Activated T-cell treated with anti-CD3 and anti-CD28 coated beads for 48 hours (primary cell): ENCODE results near the gene HECTD1.
"Not testable (repeated sequence)": the region's sequence is repeated elsewhere in the genome, so short reads cannot be mapped to it uniquely, and the experiment has no call there.

ENCODE experiments used
- DNase-seq: peaks from one replicate; pipeline ENCODE4 v3.0.0-alpha.2; 2020; ENCODE audit warnings: low read depth

The HECTD1 gene

GRCh38 chr14:31092160-31092708 is 115.4 kb downstream of the HECTD1 start:
- DNase-seq = no peak

- no peak for DNase-seq
These were observed 116.5 kb downstream of the HECTD1 start for GRCh38 chr14:31090883-31091764.

DNA sequence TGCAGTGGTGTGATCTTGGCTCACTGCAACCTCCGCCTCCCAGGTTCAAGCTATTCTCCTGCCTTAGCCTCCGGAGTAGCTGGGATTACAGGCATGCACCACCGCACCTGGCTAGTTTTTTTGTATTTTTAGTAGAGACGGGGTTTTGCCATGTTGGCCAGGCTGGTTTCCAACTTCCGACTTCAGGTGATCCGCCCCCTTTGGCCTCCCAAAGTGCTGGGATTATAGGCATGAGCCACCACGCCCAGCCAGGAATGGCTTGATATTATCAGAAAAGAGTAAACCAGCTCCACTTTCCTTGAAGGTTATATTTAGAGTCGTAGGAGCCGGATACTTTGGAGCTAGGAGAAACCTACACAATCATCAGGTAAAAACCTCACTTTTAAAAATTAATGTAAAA is 121.1 kb downstream of the HECTD1 start:
- not testable (repeated sequence) for DNase-seq

GRCh38 chr14:31085027-31085426 is 122.6 kb downstream of the HECTD1 start:
- no peak for DNase-seq

DNA sequence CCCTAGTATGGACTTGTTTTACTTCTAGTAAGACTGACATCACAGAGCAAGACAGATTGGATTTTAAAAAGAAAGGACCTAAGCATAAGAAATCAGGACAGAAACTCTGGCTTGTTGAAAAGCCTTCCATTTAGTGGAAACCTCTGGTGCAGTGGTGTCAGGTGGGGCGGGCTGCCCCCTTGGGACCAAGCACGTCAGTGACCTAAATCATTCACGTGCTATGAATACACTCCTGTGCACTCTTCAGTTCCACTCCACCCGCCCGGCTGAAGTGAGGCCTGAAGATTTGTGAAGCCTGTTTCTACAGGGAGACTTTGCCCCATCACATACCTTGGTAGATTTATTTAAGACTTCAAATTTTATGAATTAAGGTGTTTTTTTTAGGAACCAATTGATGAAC is 123.2 kb downstream of the HECTD1 start:
- no peak for DNase-seq

- DNase-seq = no peak
These were observed 123.8 kb downstream of the HECTD1 start for GRCh38 chr14:31083781-31084180.

DNA sequence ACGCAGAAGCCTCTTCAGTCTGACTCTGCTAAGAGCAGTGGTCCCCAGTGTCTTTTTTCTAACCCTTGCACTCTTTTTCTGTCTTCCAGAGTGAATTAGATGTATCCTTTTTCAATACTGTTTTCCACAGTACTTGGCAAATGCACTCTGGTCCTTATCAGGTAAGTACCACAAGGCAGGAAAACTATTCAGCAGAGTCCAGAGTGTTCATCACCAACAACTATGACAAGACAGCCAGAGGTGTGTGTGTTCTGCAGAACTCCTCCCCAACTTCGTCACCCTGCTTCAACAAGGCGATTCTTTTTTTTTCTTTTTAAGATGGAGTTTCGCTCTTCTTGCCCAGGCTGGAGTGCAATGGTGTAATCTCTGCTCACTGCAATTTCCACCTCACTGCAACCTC is 127.1 kb downstream of the HECTD1 start:
- DNase-seq = no peak

- no peak for DNase-seq
These were observed 127.5 kb downstream of the HECTD1 start for GRCh38 chr14:31080056-31080455.

- DNase-seq = no peak
These were observed 128.8 kb downstream of the HECTD1 start for GRCh38 chr14:31078766-31079165.

- DNase-seq = no peak
These were observed 132.4 kb downstream of the HECTD1 start for GRCh38 chr14:31075144-31075543.

GRCh38 chr14:31071151-31071550 is 136.4 kb downstream of the HECTD1 start:
- DNase-seq = no peak

- DNase-seq = no peak
These were observed 137.2 kb downstream of the HECTD1 start for GRCh38 chr14:31070431-31070830.

GRCh38 chr14:31069343-31069742 is 138.2 kb downstream of the HECTD1 start:
- DNase-seq = no peak

- DNase-seq = no peak
These were observed 139.4 kb downstream of the HECTD1 start for GRCh38 chr14:31068235-31068634.

DNA sequence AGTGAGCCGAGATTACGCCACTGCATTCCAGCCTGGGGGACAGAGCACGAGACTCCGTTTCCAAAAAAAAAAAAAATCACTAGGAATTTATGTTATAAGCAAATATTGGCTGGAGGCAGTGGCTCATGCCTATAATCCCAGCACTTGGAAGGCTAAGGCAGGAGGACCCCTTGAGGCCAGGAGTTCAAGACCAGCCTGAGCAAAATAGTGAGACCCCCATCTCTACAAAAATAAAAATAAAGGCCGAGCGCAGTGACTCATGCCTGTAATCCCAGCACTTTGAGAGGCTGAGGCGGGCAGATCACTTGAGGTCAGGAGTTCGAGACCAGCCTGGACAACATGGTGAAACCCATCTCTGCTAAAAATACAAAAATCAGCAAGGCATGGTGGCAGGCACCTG is 144.7 kb downstream of the HECTD1 start:
- not testable (repeated sequence) for DNase-seq

DNA sequence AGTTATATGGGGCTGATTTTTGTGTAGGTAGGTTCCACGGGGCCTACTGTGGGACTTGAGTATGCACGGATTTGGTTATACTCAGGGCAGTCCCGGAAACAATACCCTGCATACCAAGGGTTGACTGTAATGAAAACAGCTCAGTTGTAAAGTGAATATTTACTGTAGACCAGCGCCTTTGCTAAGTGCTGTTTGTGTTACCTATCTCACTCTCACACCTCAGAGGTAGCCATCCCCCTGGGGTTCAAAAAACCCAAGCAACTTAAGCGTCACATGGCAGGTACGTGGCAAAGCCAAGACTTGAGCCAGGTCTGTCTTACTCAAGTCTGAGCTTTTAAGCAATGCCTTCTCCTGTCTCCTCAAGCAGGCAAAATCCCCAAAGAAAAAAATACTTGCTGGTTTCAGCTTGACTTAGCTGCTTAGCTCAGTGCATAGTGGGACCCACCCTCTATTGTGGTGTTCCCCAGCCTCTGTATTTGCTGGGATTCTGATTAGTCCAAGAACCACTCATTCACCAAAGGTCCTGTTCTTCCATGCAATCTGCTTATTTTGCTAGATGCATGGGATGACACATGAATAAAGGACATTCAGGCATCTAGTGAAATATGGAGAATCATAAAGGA is 147.2 kb downstream of the HECTD1 start:
- DNase-seq = no peak

DNA sequence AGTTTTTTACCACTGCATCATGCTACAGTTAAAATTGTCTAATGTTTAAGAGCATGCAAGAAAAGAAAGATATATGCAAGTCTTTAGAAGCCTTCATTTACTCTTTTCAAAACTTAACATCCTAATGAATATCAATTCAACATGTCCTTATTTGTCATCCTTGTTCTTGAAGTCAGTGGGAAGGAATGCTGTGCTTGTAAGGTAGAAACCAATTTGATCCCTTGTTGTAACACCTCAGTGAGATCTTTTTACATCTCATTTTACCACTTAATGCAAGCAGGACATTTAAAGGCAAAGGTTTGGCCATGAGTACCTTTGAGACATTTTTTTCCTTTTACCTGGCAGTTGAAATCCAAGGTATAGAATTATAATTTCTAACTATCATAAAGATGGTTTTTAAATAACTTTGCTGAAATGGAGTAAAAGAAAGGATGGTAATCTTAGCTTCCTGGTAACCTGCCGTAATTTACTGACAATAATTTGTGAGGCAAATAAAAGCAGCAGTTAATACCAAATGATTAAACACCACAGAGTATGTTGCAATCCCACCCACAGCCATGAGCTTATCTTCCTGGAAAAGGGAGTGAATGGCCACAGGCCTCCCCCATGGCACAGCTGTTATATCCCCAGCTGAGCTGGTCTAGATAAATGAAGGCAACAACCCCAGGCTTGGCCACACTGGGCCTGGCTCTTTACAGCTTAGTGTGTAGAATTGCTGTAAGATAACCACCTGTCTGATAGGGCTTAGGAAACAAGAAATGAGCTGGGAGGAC is 148.3 kb downstream of the HECTD1 start:
- no peak for DNase-seq

GRCh38 chr14:31057701-31058364 is 149.8 kb downstream of the HECTD1 start:
- DNase-seq = no peak

DNA sequence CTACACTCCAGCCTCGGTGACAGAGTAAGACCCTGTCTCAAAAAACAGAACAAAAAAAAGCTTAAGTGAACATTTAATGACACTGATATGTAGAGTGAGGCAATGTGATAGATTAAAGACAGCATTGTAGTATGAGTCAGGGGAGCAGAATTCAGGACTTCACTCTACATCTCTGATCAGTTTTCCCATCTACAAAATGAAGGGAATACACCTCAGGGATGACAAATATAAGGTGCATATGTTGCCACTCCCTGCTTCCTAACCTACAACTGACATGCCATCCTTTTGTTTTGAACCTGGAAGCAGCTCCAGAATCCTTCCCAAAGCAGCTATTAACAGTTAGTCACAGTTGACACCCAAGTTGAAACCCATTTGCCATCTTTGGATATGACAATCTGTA is 150.6 kb downstream of the HECTD1 start:
- DNase-seq = no peak

DNA sequence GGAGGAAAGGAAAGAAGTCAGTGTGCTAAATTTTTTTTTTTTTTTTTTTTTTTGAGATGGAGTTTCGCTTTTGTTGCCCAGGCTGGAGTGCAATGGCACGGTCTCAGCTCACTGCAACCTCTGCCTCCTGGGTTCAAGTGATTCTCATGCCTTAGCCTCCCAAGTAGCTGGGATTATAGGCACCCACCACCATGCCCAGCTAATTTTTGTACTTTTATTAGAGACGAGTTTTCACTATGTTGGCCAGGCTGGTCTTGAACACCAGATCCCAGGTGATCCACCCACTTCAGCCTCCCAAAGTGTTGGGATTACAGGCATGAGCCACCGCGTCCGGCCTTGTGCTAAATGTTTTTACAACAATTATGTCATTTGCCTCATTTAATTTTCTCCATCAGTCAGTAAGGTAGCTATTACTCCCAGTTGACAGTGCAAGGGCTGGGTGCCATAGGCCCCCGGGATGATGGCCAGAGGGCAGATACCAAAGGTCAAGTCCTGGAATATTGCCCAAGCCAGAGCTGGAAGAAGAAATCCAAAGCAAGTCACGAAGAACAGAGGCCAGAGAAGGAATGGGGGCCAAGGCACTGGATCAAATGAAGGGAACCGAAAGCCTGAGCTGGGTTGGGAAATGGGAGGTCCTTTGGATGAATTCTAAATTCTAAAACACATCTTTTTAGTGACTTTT is 154.5 kb downstream of the HECTD1 start:
- not testable (repeated sequence) for DNase-seq

GRCh38 chr14:31051511-31051910 is 156.1 kb downstream of the HECTD1 start:
- DNase-seq = no peak
